Measurements from ENCODE around the gene PCDH1.

Gene PCDH1

GRCh38 chr5:141845371-141845851 lies 32.8 kb downstream of the PCDH1 start:
- no peaks in the 10 kb centered on the region for H3K79me2 ChIP-seq (ENCODE audit: insufficient read depth, low read length)
- H3K9ac ChIP-seq (ENCODE audit: low read length) = no peak overlapping the region
- no peaks in the 10 kb centered on the region for H3K9me3 ChIP-seq (ENCODE audit: insufficient read depth, low read length)
- no peak overlapping the region for H3K27ac ChIP-seq (ENCODE audit: low read depth, low read length)
- H4K20me1 ChIP-seq (ENCODE audit: low read depth, low read length) = no peaks in the 10 kb centered on the region
- no peaks in the 10 kb centered on the region for H3K27me3 ChIP-seq (ENCODE audit: low read length)
- no peak for TF ChIP-seq EZH2phosphoT487 (conservative IDR thresholded peaks at IDR 0.05; ENCODE audit: low read length)
- TF ChIP-seq CTCF (IDR thresholded peaks at IDR 0.05; ENCODE audit: insufficient read depth, low read length, poor library complexity, severe bottlenecking) = no peak
- no peaks in the 10 kb centered on the region for H3K9me2 ChIP-seq (replicated peaks; ENCODE audit: insufficient read depth, low read length)
- no peaks in the 10 kb centered on the region for H3F3A ChIP-seq (ENCODE audit: insufficient read depth)
- no peak overlapping the region for H3K4me2 ChIP-seq (ENCODE audit: low read depth, low read length, poor library complexity, severe bottlenecking)
- H3K36me3 ChIP-seq (ENCODE audit: low read length) = no peaks in the 10 kb centered on the region
- no peak overlapping the region for H3K4me3 ChIP-seq (ENCODE audit: insufficient read depth, low read length, poor library complexity, severe bottlenecking)
- H2AFZ ChIP-seq (ENCODE audit: low read depth, low read length, severe bottlenecking) = no peak overlapping the region

DNA sequence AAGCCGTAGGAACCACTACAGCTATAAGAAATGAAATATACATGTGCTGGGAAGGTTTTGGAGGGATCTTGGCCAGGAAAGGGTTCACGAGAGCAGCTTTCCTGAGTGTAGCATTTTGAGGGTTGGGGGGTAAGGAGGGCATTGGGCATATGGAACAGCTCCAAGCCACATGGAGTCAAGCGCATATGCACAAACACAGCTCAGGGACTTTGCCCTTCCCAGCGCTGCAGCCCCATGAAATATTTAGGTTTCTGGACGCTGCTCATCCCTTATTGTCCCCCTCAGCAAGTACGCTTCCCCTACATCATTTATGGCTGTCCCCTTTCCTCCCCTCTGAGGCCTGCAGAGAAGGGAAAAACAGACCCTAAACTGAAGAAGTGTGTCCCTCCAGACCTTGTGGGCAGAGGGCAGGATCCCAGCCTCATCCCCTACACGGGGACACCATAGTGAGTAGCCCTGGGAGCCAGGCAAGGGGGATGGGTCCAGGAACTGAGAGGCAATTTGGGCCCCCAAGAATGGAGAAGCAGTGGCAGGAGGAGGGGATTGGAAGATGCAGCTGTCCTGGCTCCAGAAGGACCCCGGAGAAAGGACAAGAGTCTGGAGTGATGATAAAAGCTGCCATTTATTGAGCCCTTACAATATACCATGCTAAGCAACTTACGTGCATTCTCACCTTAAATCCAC lies 33.7 kb downstream of the PCDH1 start:
- no peaks in the 10 kb centered on the region for H3F3A ChIP-seq (ENCODE audit: insufficient read depth)
- no peaks in the 10 kb centered on the region for H3K9me3 ChIP-seq (ENCODE audit: insufficient read depth, low read length)
- no peak overlapping the region for H3K27ac ChIP-seq (ENCODE audit: low read depth, low read length)
- H3K4me2 ChIP-seq (ENCODE audit: low read depth, low read length, poor library complexity, severe bottlenecking) = no peak overlapping the region
- no peaks in the 10 kb centered on the region for H3K79me2 ChIP-seq (ENCODE audit: insufficient read depth, low read length)
- no peaks in the 10 kb centered on the region for H3K27me3 ChIP-seq (ENCODE audit: low read length)
- no peaks in the 10 kb centered on the region for H3K36me3 ChIP-seq (ENCODE audit: low read length)
- H4K20me1 ChIP-seq (ENCODE audit: low read depth, low read length) = no peaks in the 10 kb centered on the region
- TF ChIP-seq EZH2phosphoT487 (conservative IDR thresholded peaks at IDR 0.05; ENCODE audit: low read length) (no peak), CTCF (IDR thresholded peaks at IDR 0.05; ENCODE audit: insufficient read depth, low read length, poor library complexity, severe bottlenecking) (no peak)
- H3K4me3 ChIP-seq (ENCODE audit: insufficient read depth, low read length, poor library complexity, severe bottlenecking) = no peak overlapping the region
- H3K9me2 ChIP-seq (replicated peaks; ENCODE audit: insufficient read depth, low read length) = no peaks in the 10 kb centered on the region
- H3K9ac ChIP-seq (ENCODE audit: low read length) = no peak overlapping the region
- no peak overlapping the region for H2AFZ ChIP-seq (ENCODE audit: low read depth, low read length, severe bottlenecking)

- no peak overlapping the region for H3K27ac ChIP-seq (ENCODE audit: low read depth, low read length)
- no peak overlapping the region for H3K4me3 ChIP-seq (ENCODE audit: insufficient read depth, low read length, poor library complexity, severe bottlenecking)
- H3K4me2 ChIP-seq (ENCODE audit: low read depth, low read length, poor library complexity, severe bottlenecking) = no peak overlapping the region
- H2AFZ ChIP-seq (ENCODE audit: low read depth, low read length, severe bottlenecking) = no peak overlapping the region
- no peaks in the 10 kb centered on the region for H3K9me2 ChIP-seq (replicated peaks; ENCODE audit: insufficient read depth, low read length)
- H3K9ac ChIP-seq (ENCODE audit: low read length) = no peak overlapping the region
- no peaks in the 10 kb centered on the region for H3K79me2 ChIP-seq (ENCODE audit: insufficient read depth, low read length)
- no peaks in the 10 kb centered on the region for H3F3A ChIP-seq (ENCODE audit: insufficient read depth)
- no peaks in the 10 kb centered on the region for H3K27me3 ChIP-seq (ENCODE audit: low read length)
- TF ChIP-seq CTCF (IDR thresholded peaks at IDR 0.05; ENCODE audit: insufficient read depth, low read length, poor library complexity, severe bottlenecking) = no peak
- TF ChIP-seq EZH2phosphoT487 (conservative IDR thresholded peaks at IDR 0.05; ENCODE audit: low read length) = no peak
- no peaks in the 10 kb centered on the region for H3K36me3 ChIP-seq (ENCODE audit: low read length)
- no peaks in the 10 kb centered on the region for H4K20me1 ChIP-seq (ENCODE audit: low read depth, low read length)
- H3K9me3 ChIP-seq (ENCODE audit: insufficient read depth, low read length) = no peaks in the 10 kb centered on the region
Measured at GRCh38 chr5:141843156-141843927, 34.9 kb downstream of the PCDH1 start.
